WI38 (cell line): Measurements from ENCODE around the gene FRMPD2.
"Not testable (repeated sequence)": the region's sequence is repeated elsewhere in the genome, so short reads cannot be mapped to it uniquely, and the experiment has no call there.

Source experiments
- H3K4me3 ChIP-seq: 2 replicates; pipeline ENCODE4 v1.5.1; 2011; ENCODE audit warnings: low read depth, mild to moderate bottlenecking, control low read depth, low read length
- TF ChIP-seq, protein P1 (sequence below): IDR thresholded peaks from 2 replicates; pipeline ENCODE4 v1.5.1; 2012; ENCODE audit warnings: low read depth, mild to moderate bottlenecking, control low read depth, low read length

Gene FRMPD2

DNA sequence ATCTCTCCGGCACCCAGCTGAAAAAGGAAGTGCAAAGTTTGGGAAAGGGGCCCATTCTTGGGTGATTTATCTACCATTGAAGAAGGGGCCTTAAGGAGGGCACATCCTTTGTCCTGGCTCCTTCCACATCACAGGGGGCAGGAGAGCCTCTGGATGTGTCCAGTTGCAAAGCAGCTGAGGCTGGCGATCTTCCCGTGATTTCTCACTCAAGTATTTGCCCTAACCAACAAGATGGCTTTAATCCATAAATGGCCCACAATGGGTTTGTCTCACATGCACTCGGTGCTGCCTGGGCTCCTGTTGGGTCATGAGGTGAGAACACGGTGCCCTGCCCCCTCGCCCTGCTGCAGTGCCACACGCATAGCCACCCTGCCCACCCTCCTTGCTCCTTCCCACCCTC is 14.2 kb upstream of the FRMPD2 start:
- TF ChIP-seq, protein P1, sequence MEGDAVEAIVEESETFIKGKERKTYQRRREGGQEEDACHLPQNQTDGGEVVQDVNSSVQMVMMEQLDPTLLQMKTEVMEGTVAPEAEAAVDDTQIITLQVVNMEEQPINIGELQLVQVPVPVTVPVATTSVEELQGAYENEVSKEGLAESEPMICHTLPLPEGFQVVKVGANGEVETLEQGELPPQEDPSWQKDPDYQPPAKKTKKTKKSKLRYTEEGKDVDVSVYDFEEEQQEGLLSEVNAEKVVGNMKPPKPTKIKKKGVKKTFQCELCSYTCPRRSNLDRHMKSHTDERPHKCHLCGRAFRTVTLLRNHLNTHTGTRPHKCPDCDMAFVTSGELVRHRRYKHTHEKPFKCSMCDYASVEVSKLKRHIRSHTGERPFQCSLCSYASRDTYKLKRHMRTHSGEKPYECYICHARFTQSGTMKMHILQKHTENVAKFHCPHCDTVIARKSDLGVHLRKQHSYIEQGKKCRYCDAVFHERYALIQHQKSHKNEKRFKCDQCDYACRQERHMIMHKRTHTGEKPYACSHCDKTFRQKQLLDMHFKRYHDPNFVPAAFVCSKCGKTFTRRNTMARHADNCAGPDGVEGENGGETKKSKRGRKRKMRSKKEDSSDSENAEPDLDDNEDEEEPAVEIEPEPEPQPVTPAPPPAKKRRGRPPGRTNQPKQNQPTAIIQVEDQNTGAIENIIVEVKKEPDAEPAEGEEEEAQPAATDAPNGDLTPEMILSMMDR: no peak

DNA sequence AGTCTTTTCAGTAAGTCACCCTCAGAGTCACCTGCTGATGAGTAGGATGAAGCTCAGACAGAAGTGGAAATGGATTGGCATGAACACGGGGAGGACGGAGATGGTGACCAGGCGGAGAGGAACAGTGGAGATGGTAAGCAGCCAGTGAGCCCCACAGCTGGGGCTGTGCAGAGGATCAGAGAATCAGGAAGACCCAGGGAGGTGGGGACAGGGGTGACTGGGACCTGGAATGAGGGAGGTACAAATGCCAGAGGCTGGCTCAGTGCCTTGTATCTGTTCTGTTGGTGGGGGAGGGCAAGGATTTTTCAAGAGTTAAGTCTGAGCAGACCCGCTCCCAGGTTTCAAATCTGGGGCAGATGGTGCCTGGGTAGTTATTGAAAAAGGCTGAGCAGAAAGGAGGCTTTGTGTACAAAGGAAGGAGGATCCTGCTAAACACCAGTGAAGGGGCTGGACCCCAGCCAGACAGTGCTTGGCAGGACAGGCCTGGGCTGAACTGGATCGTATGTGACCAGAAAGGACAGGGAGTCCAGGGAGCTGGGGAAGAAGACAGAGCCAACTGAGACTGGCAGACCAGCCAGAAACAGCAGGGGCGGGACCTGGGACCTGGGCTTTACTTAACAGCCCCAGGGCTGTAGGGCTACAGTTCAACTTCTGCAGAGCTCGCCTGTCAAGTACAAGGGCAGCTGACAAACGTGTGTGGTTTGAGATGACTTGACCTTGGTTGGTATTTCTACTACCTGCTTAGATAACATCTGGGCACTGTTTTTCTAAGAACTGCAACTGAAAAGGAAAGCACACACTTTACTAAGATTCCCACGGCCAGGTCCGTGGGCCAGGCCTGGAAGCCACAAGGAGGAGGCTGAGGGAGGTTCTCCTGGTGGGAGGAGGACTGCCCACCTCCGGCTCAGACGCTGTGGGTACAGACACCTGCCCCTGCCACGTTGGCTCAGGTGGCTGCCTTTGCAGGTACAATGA is 13.2 kb upstream of the FRMPD2 start:
- no peak overlapping the region for H3K4me3 ChIP-seq
- TF ChIP-seq, protein P1: no peak

More for the DNA sequence above, 14.2 kb upstream of the FRMPD2 start:
- H3K4me3 ChIP-seq: no peak overlapping the region

DNA sequence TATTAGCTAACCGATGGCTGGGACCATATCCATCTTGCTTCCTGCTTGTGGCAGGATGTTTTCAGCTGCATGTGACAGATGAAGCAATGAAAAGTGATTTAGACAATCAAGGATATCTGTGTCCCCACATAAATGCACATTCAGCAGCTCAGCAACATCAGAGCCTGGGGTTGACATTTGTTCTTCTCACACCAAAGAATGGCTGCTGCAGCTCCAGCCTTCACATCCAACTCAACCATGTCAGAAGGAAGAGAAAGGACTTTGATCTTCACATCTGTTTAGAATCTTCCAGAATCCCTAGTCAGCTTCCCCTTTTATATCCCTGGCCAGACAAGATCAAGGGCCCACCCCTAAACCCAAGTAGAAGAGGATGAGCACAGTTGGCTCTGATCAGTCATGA is 11.9 kb upstream of the FRMPD2 start:
- TF ChIP-seq, protein P1: no peak
- H3K4me3 ChIP-seq: no peak overlapping the region

DNA sequence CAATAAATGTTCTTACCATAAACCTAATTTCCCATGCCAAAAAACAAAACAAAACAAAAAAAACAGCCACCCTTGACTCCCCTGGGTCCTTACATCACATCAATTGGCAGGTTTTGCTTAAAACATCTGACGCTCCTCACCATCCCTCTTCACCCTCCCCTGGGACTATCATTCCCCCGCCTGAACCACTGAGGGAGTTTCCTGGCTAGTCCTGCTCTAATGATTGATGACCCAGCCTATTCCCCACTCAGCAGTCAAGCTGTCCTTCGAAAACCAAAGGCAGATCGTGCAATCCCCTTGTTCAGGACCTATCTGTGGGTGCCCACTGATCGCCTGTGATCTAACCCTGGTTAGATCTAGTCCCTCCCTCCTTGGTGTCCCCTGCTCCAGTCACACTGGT is 11.2 kb upstream of the FRMPD2 start:
- TF ChIP-seq, protein P1: no peak
- H3K4me3 ChIP-seq: no peak overlapping the region

DNA sequence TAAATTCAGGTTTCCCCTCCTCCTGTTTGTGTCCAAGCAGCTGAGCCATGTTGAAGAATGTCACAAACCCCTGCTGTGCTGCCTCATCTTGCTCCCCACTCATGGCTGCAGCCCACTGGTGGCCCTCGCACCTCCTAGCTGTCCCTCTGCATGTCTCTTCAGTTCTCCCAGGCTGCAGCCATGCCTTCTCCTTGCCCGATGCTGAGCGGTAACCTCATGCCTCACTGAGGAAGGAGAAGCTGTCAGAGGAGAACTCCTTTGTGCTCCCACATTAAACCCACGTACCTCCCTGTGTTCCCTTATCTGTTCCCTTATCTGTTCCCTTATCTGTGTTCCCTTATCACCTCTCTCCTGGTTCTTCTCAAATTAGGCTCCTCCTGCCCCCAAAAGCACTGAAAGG is 10.3 kb upstream of the FRMPD2 start:
- TF ChIP-seq, protein P1: no peak
- no peak overlapping the region for H3K4me3 ChIP-seq

DNA sequence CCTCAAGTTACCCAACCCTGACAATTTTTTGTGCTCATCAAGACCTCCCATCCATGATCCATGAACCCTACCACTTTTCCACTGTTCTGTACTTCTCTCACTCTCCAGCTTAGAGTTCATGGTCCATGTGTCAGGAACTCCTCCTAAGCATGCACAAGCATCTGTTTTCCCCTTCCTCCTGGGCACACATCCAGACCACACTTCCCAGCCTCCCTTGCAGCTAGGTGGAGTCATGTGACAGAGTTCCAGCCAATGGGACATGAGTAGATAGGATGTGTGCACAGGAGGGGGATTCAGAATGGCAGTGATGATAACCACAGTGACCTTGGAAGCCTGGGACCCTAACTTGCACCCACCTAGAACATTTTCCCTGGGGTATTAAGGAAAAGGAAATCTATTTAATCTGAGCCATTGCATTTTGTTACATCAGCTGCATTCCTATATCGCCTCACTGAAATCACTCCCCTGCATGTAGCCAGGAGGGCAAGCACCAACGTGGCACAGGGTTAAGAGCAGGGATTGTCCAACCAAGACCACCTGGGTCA is 9.6 kb upstream of the FRMPD2 start:
- TF ChIP-seq, protein P1: no peak
- H3K4me3 ChIP-seq: no peak overlapping the region

DNA sequence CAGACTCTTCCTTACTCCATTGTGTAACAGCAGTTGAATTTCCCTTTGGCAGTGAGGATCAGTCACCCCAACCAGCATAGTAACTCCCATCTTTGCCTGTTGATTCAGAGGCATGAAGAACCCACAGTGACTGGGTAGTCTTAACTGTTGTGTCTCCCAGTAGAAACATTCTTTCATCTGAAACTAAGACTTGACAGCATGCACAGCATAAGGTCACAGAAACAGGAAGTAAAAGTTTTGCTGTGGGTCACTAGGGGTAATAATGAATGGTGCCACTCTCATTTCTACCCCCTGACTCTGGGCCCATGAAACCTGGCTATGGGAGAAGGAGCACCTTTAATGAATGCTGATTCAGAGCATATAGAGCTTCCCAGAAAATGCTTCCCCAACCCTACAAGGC is 8.3 kb upstream of the FRMPD2 start:
- TF ChIP-seq, protein P1: no peak
- no peak overlapping the region for H3K4me3 ChIP-seq

DNA sequence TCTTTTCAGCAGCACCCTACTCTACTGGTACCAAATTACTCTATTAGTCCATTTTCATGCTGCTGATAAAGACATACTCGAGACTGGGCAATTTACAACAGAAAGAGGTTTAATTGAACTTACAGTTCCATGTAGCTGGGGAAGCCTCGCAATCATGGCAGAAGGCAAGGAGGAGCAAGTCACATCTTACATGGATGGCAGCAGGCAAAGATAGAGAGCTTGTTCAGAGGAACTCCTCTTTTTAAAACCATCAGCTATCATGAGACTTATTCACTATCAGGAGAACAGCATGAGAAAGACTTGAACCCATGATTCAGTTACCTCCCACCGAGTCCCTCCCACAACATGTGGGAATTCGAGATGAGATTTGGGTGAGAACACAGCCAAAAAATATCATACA is 7.2 kb upstream of the FRMPD2 start:
- H3K4me3 ChIP-seq: not testable (repeated sequence)
